Osteocyte (in vitro differentiated cells): Measurements from ENCODE around the gene AADACL3. TPM values are rescaled to one million over a fixed set of nuclear protein-coding genes. Genes with fewer than 3 reads are reported as not detected.

ENCODE experiments used
- DNase-seq: peaks from one replicate; pipeline ENCODE4 v3.0.0; 2021; ENCODE audit warnings: mixed read lengths; ENCODE audit not compliant: unreplicated experiment; ENCODE audit errors: extremely low spot score
- H3K27ac Mint-ChIP-seq: one replicate; pipeline ENCODE4 v1.8.0; 2021; ENCODE audit warnings: mild to moderate bottlenecking, mixed read lengths; ENCODE audit not compliant: unreplicated experiment
- H3K27me3 Mint-ChIP-seq: one replicate; pipeline ENCODE4 v1.8.0; 2021; ENCODE audit warnings: mixed read lengths; ENCODE audit not compliant: unreplicated experiment
- H3K36me3 Mint-ChIP-seq: one replicate; pipeline ENCODE4 v1.8.0; 2021; ENCODE audit warnings: mixed read lengths; ENCODE audit not compliant: unreplicated experiment
- H3K4me1 Mint-ChIP-seq: one replicate; pipeline ENCODE4 v1.8.0; 2021; ENCODE audit warnings: mixed read lengths; ENCODE audit not compliant: unreplicated experiment
- H3K4me3 Mint-ChIP-seq: one replicate; pipeline ENCODE4 v1.8.0; 2021; ENCODE audit warnings: mild to moderate bottlenecking, moderate library complexity, mixed read lengths; ENCODE audit not compliant: unreplicated experiment
- H3K9me3 Mint-ChIP-seq: one replicate; pipeline ENCODE4 v1.8.0; 2021; ENCODE audit warnings: mixed read lengths; ENCODE audit not compliant: unreplicated experiment
- total RNA-seq: library from RNA; stranded (reverse); gene quantifications from 2 replicates; pipeline ENCODE4 v1.2.1, GENCODE V29; 2021
- TF ChIP-seq, protein P1 (sequence below): fragments of 200-600 bp; sonication (generic); IDR thresholded peaks from 2 replicates; pipeline ENCODE4 v1.5.0; 2021; ENCODE audit warnings: antibody characterized with exemption, mild to moderate bottlenecking, moderate library complexity

Gene AADACL3
- total RNA-seq, 1 donor from 2014 or later: not detected

DNA sequence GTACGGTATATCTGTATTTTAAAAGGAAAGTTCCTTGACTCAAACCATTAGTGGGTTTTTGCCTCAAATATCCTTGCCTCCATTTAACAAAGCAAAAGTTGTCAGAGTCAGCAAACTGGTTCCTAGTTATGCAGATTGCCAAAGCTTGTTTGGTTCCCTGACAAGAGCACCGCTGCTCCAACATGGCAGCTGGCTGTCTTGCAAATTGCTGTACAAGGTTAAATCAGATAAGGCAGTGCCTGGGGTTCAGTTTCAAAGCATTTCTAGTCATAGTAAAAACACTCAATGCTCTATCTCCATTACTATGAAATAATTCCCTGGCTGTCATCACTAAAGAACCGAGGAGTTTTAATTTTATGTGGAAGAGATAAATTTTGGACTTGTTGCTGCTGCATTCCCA is 18.7 kb downstream of the AADACL3 start:
- TF ChIP-seq, protein P1, sequence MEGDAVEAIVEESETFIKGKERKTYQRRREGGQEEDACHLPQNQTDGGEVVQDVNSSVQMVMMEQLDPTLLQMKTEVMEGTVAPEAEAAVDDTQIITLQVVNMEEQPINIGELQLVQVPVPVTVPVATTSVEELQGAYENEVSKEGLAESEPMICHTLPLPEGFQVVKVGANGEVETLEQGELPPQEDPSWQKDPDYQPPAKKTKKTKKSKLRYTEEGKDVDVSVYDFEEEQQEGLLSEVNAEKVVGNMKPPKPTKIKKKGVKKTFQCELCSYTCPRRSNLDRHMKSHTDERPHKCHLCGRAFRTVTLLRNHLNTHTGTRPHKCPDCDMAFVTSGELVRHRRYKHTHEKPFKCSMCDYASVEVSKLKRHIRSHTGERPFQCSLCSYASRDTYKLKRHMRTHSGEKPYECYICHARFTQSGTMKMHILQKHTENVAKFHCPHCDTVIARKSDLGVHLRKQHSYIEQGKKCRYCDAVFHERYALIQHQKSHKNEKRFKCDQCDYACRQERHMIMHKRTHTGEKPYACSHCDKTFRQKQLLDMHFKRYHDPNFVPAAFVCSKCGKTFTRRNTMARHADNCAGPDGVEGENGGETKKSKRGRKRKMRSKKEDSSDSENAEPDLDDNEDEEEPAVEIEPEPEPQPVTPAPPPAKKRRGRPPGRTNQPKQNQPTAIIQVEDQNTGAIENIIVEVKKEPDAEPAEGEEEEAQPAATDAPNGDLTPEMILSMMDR: no peak
- Mint-ChIP-seq H3K27me3 (peaks cover 13% of the 10 kb centered on the region), H3K4me1 (no peaks in the 10 kb centered on the region), H3K4me3 (no peak overlapping the region), H3K27ac (no peak overlapping the region), H3K9me3 (peaks cover 3% of the 10 kb centered on the region), H3K36me3 (no peaks in the 10 kb centered on the region)
- DNase-seq: no peak

DNA sequence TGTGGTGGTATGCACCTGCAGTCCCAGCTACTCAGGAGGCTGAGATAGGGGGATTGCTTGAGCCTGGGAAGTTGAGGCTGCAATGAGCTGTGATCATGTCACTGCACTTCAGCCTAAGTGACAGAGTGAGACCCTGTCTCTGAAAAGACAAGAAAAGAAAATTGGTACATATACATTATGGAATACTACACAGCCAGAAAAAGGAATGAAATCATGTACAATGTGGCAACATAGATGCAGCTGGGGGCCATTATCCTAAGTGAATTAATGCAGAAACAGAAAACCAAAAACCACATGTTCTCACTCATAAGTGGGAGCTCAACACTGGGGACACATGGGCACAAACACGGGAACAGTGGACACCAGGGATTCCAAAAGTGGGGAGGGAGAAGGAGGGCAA is 23.0 kb downstream of the AADACL3 start:
- Mint-ChIP-seq H3K27me3 (peaks cover 10% of the 10 kb centered on the region), H3K9me3 (peaks cover 3% of the 10 kb centered on the region), H3K27ac (no peak overlapping the region), H3K4me3 (no peak overlapping the region), H3K36me3 (no peaks in the 10 kb centered on the region), H3K4me1 (no peaks in the 10 kb centered on the region)
- TF ChIP-seq, protein P1: no peak
- DNase-seq: no peak

DNA sequence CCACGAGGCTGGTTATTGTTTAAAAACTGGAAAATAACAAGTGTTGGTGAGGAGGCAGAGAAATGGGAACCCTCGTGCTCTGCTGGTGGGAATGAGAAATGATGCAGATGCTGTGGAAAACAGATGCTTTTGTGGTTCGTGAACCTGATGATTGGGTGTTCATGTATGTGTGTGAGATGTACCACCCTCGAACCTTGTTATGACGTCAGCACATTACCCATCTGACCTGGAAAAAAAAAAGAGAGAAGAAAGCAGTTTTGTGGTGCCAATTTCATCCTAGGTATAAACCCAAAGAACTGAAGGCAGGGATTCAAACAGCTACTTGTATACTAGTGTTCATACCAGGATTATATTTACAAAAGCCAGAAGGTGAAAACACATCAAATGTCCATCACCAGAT is 23.7 kb downstream of the AADACL3 start:
- peaks cover 3% of the 10 kb centered on the region for H3K9me3 Mint-ChIP-seq
- H3K4me3 Mint-ChIP-seq: no peak overlapping the region
- peaks cover 9% of the 10 kb centered on the region for H3K27me3 Mint-ChIP-seq
- no peak for DNase-seq
- no peaks in the 10 kb centered on the region for H3K36me3 Mint-ChIP-seq
- TF ChIP-seq, protein P1: no peak
- H3K27ac Mint-ChIP-seq: no peak overlapping the region
- H3K4me1 Mint-ChIP-seq: no peaks in the 10 kb centered on the region

DNA sequence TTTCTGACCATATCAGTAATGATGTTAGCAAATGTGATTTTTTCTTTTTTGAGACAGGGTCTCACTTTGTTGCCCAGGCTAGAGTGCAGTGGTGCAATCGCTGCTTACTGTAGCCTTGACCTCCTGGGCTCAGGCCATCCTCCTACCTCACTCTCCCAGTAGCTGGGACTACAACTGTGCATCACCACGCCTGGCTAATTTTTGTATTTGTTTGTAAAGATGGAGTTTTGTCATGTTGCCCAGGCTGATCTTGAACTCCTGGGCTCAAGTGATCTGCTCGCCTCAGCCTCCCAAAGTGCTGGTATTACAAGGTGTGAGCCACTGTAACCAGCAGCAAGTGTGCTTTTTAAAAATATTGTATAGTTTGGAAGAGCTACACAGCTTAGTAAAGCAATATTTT is 26.0 kb downstream of the AADACL3 start:
- H3K9me3 Mint-ChIP-seq: peaks cover 6% of the 10 kb centered on the region
- no peak overlapping the region for H3K27ac Mint-ChIP-seq
- H3K4me1 Mint-ChIP-seq: peaks cover 5% of the 10 kb centered on the region
- H3K27me3 Mint-ChIP-seq: peaks cover 4% of the 10 kb centered on the region
- TF ChIP-seq, protein P1: no peak
- no peak for DNase-seq
- H3K36me3 Mint-ChIP-seq: no peaks in the 10 kb centered on the region
- no peak overlapping the region for H3K4me3 Mint-ChIP-seq

DNA sequence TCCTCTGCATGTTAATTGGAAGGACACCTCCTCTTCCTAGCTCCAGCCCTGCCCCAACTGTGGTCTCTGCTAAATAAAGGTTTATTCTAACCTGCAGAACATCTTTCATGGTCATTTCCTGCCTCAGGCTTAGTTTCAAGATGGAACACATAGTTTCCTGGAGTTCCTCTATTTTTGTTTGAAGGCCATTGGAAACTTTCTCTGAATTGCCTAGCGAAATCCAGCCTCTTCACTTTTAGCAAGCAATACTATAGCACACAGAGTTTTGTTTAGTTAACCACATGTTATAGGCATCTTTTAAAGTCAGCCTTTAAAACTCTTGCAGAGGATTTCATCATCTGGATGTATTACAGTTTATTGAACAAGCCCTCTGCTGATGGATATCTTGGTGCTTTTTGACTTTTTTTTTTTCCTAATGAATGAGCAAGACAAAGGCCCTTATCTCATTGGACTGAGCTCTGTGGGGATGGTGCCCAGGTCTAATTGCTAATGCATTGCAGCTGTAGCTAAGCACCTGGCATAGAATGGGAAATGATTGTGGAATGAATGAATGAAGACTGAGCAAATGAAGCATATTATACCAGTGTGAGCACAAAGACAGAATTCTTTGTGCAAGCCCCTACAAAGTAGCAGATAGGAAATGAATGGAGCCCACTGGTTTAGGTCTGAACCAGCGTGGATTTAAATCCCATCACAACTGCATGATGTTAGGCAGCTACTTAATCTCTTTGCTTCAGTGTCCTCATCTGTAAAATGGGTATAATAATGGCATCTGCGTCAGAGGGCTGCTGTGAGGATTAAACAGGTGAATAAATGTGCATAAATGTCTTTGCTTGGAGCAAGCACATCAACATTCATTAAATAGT is 29.4 kb downstream of the AADACL3 start:
- Mint-ChIP-seq H3K4me1 (peaks cover 5% of the 10 kb centered on the region), H3K4me3 (no peak overlapping the region), H3K27me3 (peaks cover 2% of the 10 kb centered on the region), H3K27ac (no peak overlapping the region), H3K9me3 (peaks cover 21% of the 10 kb centered on the region), H3K36me3 (no peaks in the 10 kb centered on the region)
- TF ChIP-seq, protein P1: no peak
- DNase-seq: no peak
